Prostate gland (tissue), 2 donors: Measurements from ENCODE around the gene ATG16L2. TPM values are rescaled to one million over a fixed set of nuclear protein-coding genes. Genes with fewer than 3 reads are reported as not detected.

Experiments used
- DNase-seq: peaks from one replicate; pipeline ENCODE4 v3.0.0-alpha.2; 2019; ENCODE audit warnings: low spot score
- H3K27ac ChIP-seq, 2 donors: fragments of 200-600 bp; sonication (generic); 2 replicates each; pipeline ENCODE4 v1.5.1; 2017 to 2019
- H3K27me3 ChIP-seq: fragments of 200-600 bp; sonication (generic); replicated peaks from 2 replicates; pipeline ENCODE4 v1.5.1; 2019; ENCODE audit not compliant: insufficient read depth
- H3K36me3 ChIP-seq, 2 donors: fragments of 200-600 bp; sonication (generic); 1 replicate in 1 of 2; 2 replicates in 1 of 2; pipeline versions ENCODE4 v1.5.1 to v1.8.1; 2017 to 2019
- H3K4me1 ChIP-seq: fragments of 200-600 bp; sonication (generic); replicated peaks from 2 replicates; pipeline ENCODE4 v1.5.1; 2019
- H3K4me3 ChIP-seq, 2 donors: fragments of 200-600 bp; sonication (generic); 2 replicates each; pipeline ENCODE4 v1.5.1; 2017 to 2019
- H3K9me3 ChIP-seq: fragments of 200-600 bp; sonication (generic); 2 replicates; pipeline ENCODE4 v1.5.1; 2017
- CTCF ChIP-seq, 4 experiments: fragments of 200-600 bp in 2 of 4; fragments of 450-650 bp in 2 of 4; sonication (generic) in 2 of 4; IDR thresholded peaks; 1 replicate in 3 of 4; 2 replicates in 1 of 4; pipeline ENCODE4 v1.5.1; 2016 to 2019; ENCODE audit warnings: antibody characterized with exemption in 4 of 4, mild to moderate bottlenecking in 2 of 4, moderate library complexity in 2 of 4
- POLR2A ChIP-seq: fragments of 450-650 bp; IDR thresholded peaks from one replicate; pipeline ENCODE4 v1.6.1; 2016; ENCODE audit warnings: antibody characterized with exemption, mild to moderate bottlenecking
- POLR2AphosphoS5 ChIP-seq: sonication (generic); formaldehyde crosslinking; IDR thresholded peaks from one replicate; pipeline ENCODE4 v1.6.1; 2017; ENCODE audit warnings: antibody characterized with exemption
- WGBS: methylation state at CpG from one replicate; pipeline ENCODE4 v1.1.5; 2018; 5-methylcytosine and 5-hydroxymethylcytosine counted together
- intact Hi-C: fragments of 100-400 bp; cut with DNase I; formaldehyde crosslinking; loops from one replicate; pipeline ENCODE4 v1.14.2; 2022
- total RNA-seq, 2 donors: library from RNA; depleted of rRNA; stranded (reverse); fragments of >200 nt; gene quantifications; one replicate each; pipeline ENCODE4 v1.1.0, GENCODE V29; 2016

ATG16L2 gene
- total RNA-seq, 2 donors from 2014 or later: 27.5 to 29.7 TPM

GRCh38 chr11:72832301-72833082, 18.3 kb downstream of the ATG16L2 start:
- intact Hi-C loops: loop anchor here (5.0 to 10.0 kb wide), 2 partner anchors 312 to 410 kb away; partner anchors contain the start of gene FCHSD2
- 63% methylated on average over 9 of the region's 9 CpGs for WGBS
- TF ChIP-seq POLR2A (no peak), POLR2AphosphoS5 (no peak), CTCF (IDR thresholded peaks at IDR 0.05) (no peak)
- Histone ChIP-seq H3K9me3 (no peaks in the 10 kb centered on the region), H3K27me3 (no peaks in the 10 kb centered on the region), H3K4me3 (no peak overlapping the region), H3K4me1 (peaks cover 5% of the 10 kb centered on the region), H3K27ac (peak overlapping the region; percentile 0 to 37), H3K36me3 (no peaks in the 10 kb centered on the region)
- DNase-seq: no peak

GRCh38 chr11:72833083-72833733, 19.0 kb downstream of the ATG16L2 start:
- no peak for TF ChIP-seq POLR2AphosphoS5
- no peak for TF ChIP-seq CTCF (IDR thresholded peaks at IDR 0.05)
- TF ChIP-seq POLR2A: no peak
- H3K4me3 ChIP-seq: no peak overlapping the region
- no peaks in the 10 kb centered on the region for H3K36me3 ChIP-seq
- H3K4me1 ChIP-seq: peaks cover 5% of the 10 kb centered on the region
- intact Hi-C loops: loop anchor here (5.0 to 10.0 kb wide), 2 partner anchors 312 to 409 kb away; partner anchors contain the start of gene FCHSD2
- 93% methylated on average over 5 of the region's 5 CpGs for WGBS
- H3K9me3 ChIP-seq: no peaks in the 10 kb centered on the region
- H3K27ac ChIP-seq: peak overlapping the region; percentile 15 to 48
- DNase-seq: no peak
- no peaks in the 10 kb centered on the region for H3K27me3 ChIP-seq

GRCh38 chr11:72833811-72834493, 19.7 kb downstream of the ATG16L2 start:
- Histone ChIP-seq H3K27me3 (no peaks in the 10 kb centered on the region), H3K27ac (peak overlapping the region; percentile 15 to 48), H3K9me3 (no peaks in the 10 kb centered on the region), H3K4me1 (peaks cover 5% of the 10 kb centered on the region), H3K36me3 (no peaks in the 10 kb centered on the region), H3K4me3 (no peak overlapping the region)
- WGBS: 45% methylated on average over 8 of the region's 8 CpGs
- intact Hi-C loops: loop anchor here (5.0 to 10.0 kb wide), 2 partner anchors 311 to 408 kb away; partner anchors contain the start of gene FCHSD2
- no peak for DNase-seq
- peak; percentile 9 for TF ChIP-seq POLR2AphosphoS5
- no peak for TF ChIP-seq CTCF (IDR thresholded peaks at IDR 0.05)

- intact Hi-C loops: loop anchor here (5.0 to 10.0 kb wide), 2 partner anchors 310 to 407 kb away; partner anchors contain the start of gene FCHSD2
- H3K27ac ChIP-seq: peak overlapping the region; percentile 6 to 38
- 72% methylated on average over 5 of the region's 5 CpGs for WGBS
- DNase-seq: no peak
- peaks cover 5% of the 10 kb centered on the region for H3K4me1 ChIP-seq
- H3K36me3 ChIP-seq: no peaks in the 10 kb centered on the region
- H3K4me3 ChIP-seq: no peak overlapping the region
- no peaks in the 10 kb centered on the region for H3K9me3 ChIP-seq
- no peaks in the 10 kb centered on the region for H3K27me3 ChIP-seq
- TF ChIP-seq CTCF (IDR thresholded peaks at IDR 0.05): no peak
- no peak for TF ChIP-seq POLR2A
- TF ChIP-seq POLR2AphosphoS5: no peak
Observed at GRCh38 chr11:72834905-72835304, 20.7 kb downstream of the ATG16L2 start.
